IPS-18c (cell line): Measurements from ENCODE around the gene C4orf33.
"Not testable (repeated sequence)": the region's sequence is repeated elsewhere in the genome, so short reads cannot be mapped to it uniquely, and the experiment has no call there.

Experiments
- H3K4me3 ChIP-seq: 2 replicates; pipeline ENCODE4 v1.7.0; 2013; ENCODE audit warnings: low read depth, mild to moderate bottlenecking, low read length, moderate library complexity; ENCODE audit not compliant: insufficient read depth
- H3K9me3 ChIP-seq: one replicate; pipeline ENCODE4 v1.6.1; 2013; ENCODE audit warnings: mild to moderate bottlenecking, low read length, moderate library complexity; ENCODE audit not compliant: control insufficient read depth, insufficient read depth

C4orf33 gene

DNA sequence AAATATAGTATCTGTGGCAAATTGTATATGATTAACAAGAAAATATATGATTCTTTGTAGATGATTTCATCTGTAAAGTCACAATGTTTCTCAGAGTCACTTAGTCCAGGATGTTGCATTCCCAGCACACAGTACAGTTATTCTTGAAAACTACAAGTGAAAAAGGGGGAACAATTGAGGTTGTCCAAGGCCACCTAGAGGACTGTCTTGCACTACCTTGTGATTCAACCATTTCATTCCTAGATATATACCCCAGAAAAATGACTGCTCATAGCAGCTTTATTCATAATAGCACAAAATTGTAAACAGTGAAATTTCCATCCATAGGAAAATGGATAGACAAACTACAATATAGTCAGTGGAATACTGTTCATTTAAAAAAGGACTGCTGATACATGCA is 16.0 kb downstream of the C4orf33 start:
- Histone ChIP-seq H3K9me3 (no peaks in the 10 kb centered on the region), H3K4me3 (no peak overlapping the region)

DNA sequence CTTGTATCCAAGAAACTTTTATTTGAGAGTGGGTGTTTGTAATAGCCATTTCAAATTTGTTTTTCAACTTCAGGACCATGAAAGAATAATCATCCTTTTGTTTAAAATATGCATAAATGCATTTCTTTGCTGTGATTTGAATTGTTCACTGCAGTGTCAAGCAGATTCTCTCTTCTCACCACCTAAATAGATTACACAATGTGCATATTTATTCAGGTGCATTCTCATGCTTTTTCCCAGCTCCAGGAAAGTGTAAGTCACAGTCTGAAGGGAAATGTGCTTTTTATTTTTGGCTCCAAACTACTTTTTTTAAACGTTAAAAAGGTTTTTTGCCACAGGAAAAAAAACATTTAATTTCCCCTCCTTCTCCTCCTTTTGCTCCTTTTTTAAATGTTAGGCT is 17.5 kb downstream of the C4orf33 start:
- H3K4me3 ChIP-seq: no peak overlapping the region
- H3K9me3 ChIP-seq: peaks cover 4% of the 10 kb centered on the region

DNA sequence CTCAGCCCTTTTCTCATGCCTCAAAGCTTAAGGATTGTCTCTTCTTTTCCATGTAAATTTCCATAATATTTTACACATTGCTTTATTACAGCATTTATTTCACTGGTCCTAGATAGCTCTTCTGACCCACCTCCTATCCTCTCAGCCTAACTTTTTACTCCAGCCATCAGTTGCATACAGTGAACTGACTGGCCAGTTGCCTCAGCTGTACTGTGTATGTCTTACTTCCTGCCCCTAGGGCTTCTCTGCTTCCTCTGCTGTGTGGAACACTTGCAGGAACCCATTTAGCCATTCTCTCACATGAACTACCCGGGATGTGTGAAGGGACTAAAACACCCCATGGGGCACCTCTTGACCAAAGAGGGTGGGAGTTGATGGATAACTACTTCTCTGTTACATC is 18.0 kb downstream of the C4orf33 start:
- Histone ChIP-seq H3K4me3 (no peak overlapping the region), H3K9me3 (peaks cover 4% of the 10 kb centered on the region)

DNA sequence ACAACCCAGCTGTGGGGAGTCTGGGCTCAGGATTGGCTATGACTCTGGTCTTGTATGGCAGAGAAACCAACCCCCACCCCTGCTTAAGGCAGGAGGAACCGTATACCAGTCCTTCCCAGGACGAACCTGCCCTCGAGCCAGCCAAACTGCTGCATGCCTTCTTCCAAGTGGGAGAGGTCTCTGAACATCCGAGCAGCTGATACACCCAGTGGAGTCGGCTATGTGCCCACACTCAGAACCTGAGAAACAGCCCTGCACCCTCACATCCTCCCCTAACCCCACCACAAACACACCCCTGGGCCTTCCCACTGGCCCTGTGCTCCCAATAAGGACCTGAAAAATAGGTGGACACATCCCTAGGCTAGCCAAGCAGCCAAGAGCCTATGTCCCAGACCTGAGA is 21.8 kb downstream of the C4orf33 start:
- Histone ChIP-seq H3K4me3 (no peak overlapping the region), H3K9me3 (peaks cover 4% of the 10 kb centered on the region)

DNA sequence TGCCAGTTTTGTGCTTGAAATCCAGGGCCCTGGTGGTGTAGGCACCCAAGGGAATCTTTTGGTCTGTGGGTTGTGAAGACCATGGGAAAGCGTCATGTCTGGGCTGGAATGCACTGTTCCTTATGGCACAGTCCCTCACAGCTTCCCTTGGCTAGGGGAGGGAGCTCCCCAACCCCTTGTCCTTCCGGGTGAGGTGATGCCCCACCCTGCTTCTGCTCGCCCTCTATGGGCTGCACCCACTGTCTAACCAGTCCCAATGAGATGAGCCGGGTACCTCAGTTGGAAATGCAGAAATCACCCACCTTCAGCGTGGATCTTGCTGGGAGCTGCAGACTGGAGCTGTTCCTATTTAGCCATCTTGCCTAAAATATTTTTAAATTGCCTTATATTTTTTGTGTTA is 30.7 kb downstream of the C4orf33 start:
- H3K4me3 ChIP-seq, H3K9me3 ChIP-seq: not testable (repeated sequence)

DNA sequence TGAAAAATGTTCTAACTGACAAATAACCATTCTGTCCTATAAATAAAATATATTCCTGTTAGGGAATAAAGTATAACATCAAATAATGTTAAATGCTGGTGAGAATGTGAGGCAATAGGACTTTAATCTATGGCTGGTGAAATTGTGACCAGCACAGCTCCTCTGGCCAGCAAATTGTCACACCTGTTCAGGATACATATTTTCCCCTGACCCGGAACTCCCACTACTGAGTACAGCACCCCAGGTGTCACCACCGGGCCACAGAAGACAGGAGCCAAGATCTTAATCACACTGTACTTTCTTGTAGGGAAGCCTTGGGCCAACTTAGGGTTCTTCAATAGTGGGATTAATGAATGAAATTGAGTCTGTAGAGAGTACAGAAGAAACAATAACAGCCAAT is 33.2 kb downstream of the C4orf33 start:
- H3K4me3 ChIP-seq: no peak overlapping the region
- no peaks in the 10 kb centered on the region for H3K9me3 ChIP-seq

DNA sequence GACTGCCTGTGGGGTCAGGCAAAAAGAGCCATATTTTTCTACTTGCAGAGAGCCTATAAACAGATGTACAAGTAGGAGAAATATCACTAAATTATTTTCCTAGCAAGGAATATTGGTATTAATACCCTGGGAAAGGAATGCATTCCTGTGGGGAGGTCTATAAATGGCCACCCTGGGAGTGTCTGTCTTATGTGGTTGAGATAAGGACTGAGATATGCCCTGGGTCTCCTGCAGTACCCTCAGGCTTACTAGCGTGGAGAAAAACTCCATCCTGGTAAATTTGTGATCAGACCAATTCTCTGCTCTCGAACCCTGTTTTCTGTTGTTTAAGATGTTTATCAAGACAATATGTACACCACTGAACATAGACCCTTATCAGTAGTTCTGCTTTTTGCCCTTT is 35.4 kb downstream of the C4orf33 start:
- Histone ChIP-seq H3K9me3 (no peaks in the 10 kb centered on the region), H3K4me3 (no peak overlapping the region)

DNA sequence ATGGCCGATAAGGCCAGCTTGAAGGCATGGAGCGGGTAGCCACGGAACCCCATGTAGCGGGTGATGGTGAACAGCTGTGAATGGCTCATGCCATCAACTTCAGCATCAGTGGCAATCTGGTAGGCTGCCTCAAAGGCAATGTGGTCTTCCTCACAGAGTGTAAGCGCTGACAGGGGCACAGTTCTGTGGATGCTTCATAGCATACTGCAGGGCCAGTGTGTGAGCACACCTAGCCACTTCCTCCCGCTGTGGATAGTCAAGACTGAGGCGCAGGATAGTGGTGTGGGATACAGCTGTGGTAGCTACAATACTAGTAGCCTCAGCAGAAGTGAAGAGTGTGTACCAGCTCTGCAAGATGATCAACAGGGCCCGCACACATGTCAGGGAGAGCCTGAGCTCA is 40.5 kb downstream of the C4orf33 start:
- Histone ChIP-seq H3K9me3 (no peaks in the 10 kb centered on the region), H3K4me3 (no peak overlapping the region)

DNA sequence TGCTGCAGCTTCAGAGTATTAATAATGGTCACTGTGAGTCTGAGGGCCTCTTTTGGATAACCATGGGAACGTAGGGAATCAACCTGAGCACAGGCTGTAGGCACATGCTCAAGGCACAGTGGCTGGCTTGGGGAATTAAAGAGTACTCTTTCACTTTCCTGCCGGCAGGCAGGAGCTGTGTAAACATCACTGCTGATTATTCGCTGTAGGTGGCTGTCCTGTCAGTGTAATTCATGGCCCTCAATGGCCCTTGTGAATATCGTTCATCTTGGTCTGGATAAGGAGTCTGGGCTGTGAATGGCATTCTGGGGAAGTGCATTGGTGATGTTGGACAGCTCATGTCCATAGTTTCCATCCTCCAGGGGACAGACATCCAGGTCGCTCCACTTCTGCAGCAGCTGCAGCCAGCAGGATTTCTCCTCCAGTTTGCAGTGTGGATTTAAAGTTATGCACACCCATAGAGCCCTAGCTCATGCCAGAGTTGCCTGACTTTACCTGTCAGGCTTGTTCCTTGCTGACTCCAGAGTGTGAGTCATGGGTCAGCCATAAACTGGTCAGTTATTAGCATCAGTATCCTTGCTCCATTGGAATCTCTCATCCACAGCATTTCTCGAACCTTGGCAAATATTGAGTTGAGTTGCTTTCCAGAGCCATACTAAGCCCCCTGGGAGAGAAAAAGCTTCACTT is 43.0 kb downstream of the C4orf33 start:
- Histone ChIP-seq H3K4me3 (no peak overlapping the region), H3K9me3 (no peaks in the 10 kb centered on the region)

DNA sequence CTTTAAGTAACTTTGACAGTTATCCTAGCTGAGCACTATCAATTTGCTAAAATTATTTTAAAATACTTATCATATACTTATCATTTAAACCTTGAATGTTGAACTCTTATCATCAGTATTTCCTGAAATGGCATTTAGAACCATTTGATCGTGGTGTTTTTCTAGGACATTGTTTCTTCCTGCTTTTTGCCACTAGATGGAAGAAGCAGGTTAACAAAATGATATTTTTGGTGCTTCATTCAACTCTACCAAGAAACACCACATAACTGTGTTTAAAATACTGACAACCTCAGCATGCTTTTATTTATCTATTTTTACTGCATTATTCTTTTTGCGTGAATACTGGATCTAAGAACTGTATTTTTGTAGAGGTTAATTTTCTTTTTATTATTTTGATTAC is 44.6 kb downstream of the C4orf33 start:
- no peaks in the 10 kb centered on the region for H3K9me3 ChIP-seq

DNA sequence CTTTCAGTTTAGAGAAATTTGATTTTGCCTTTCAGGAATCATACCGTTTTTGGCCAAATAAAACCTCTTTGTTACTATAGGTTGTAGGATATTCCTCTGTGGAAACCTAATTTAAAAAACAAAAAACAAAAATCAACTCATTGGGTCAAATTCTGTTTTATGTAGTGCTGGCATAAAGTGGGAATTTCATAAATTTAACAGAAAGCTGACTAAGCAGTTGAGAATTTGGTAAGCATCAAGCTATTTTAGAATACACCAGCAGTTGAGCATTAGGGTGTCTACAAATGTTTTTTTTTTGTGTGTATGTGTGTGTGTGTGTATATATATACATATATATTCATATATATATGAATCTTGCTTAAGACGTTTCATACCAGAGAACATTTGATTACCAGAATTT is 47.4 kb downstream of the C4orf33 start:
- H3K9me3 ChIP-seq: no peaks in the 10 kb centered on the region
- H3K4me3 ChIP-seq: no peak overlapping the region

More for the DNA sequence above, 44.6 kb downstream of the C4orf33 start:
- no peak overlapping the region for H3K4me3 ChIP-seq

DNA sequence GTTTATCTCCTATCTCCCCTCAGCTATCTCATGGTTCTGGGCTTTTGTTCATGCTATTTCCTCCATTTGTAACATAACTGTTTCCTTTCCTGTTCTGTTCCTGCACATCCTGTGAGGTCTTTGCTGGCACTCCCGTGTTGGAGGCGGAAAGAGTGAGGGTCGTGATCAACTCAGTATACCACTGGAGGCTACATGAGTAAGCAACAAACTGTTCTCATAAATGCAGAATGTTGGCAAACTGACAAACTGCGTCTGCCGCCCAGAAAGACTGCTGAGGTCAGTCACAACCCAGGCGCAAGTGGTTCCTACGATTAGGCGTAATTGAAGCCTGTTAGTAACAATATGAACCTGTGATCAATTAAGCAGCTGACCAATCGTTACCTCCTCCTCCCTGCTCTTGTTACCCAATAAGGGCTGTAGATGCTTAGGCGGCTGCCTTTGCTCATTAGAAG is 48.8 kb downstream of the C4orf33 start:
- Histone ChIP-seq H3K4me3 (no peak overlapping the region), H3K9me3 (no peaks in the 10 kb centered on the region)

DNA sequence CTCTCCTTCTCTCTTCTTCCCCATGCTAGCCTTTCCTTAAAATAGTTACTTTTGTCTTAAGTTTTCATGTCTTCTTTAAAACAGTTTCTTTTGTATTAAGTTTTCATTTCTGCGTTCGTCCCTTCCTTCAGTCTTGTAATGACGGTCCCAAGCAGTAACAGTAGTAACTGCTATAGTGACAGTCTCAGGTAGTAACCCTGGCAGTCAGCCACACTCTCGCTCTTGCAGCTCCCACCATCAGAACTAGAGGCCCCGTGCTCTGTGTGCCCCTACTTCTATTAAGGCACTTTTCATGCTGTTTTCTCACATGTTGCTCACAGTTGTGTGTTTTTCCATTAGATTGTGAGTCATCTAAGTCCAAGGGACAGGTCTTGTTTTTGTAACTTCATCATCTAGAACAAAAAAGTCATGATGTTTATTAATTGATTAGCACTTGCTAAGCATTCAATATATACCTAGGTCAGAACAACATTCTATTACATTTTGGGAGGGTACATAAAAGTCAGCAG is 49.3 kb downstream of the C4orf33 start:
- Histone ChIP-seq H3K9me3 (no peaks in the 10 kb centered on the region), H3K4me3 (no peak overlapping the region)

DNA sequence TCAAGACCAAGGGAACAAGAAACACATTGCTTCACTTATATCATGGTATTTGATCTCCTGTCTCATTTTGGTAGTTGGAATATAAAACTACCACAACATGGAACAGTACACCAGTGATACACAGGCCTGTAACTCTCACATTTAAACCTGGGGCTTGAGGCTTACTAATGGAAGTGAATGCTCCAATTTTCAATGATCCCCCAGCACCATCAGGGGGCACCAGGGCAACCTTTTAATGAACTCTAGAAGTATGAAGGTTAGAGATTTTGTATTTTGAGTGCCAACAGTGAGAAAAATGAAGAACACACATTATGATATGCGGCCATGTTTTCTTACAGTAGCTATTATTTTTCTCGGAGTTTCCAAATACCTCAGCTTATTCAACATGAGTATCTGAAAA is 50.7 kb downstream of the C4orf33 start:
- Histone ChIP-seq H3K9me3 (no peaks in the 10 kb centered on the region), H3K4me3 (no peak overlapping the region)

DNA sequence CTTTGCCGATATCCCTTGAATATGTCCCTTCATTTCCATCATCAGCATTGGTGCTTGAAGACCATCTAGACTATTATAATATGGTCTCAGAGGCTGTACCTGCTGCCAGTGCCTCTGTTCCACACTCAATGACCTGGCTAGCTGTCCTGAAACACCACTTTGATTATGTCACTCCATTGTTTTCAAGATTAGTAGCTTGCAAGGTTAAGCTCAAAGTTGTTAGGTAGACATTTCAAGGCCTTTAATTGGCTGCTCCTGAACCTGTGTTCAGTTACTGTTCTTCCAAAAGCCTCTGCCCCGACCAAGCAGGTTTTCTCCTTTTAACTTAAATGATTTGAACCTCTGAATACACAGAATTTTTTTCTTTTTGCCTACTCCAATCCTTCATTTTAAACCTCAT is 52.9 kb downstream of the C4orf33 start:
- Histone ChIP-seq H3K4me3 (no peak overlapping the region), H3K9me3 (no peaks in the 10 kb centered on the region)

DNA sequence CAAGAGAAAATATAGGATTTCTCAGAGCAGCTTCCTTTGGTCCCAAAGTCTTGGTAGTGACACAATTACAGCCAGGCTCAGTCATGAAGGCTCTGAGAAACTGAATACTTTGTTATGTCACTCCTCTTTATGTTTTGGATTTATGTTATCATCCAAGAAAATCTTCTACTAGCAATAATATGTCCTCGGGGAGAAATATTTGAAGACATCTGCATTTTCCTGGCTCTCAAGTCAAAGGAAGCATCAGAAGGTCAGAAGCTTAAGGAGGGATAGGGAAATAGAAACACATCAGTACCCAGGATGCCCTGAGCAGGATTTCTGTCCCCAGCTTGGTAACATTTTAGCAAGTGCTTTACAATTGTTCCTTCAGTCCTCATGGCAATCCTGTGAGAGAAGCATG is 54.0 kb downstream of the C4orf33 start:
- no peaks in the 10 kb centered on the region for H3K9me3 ChIP-seq
- H3K4me3 ChIP-seq: no peak overlapping the region

DNA sequence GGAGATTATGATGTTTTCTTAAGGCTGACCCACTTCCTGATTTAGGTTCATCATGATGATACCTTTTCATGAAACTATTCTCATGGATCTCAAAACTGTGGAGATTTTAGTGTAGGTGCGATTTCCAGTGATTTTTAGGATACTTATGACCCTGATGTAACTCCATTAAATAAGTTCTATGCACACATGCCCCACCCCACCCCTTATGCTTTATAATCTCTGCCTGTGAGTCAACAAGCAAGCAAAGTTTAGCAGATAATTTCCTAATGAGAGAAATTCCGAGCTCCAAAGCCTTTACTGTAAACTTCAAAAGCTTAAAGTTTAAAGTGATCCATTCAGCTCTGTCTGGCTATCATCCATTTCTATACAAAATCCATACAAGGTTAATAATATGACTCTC is 56.4 kb downstream of the C4orf33 start:
- Histone ChIP-seq H3K9me3 (no peaks in the 10 kb centered on the region), H3K4me3 (no peak overlapping the region)

DNA sequence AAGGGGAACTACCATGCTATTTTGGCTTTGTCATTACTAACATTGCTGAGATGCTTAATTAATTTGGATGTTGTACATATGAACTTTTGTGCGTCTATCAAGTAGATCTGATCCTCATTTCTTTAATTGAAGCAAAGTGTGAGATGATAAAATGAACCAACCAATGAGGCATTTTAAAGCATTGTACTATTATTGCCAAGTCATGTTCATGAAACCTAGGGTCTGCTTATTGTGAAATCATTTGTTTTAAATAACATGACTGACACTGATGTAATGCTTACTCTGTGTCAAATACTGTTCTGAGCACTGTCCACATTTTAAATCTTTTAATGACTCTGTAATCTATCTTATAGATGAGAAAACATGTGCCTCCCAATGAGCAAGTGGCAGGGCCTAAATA is 57.7 kb downstream of the C4orf33 start:
- Histone ChIP-seq H3K9me3 (no peaks in the 10 kb centered on the region), H3K4me3 (no peak overlapping the region)

DNA sequence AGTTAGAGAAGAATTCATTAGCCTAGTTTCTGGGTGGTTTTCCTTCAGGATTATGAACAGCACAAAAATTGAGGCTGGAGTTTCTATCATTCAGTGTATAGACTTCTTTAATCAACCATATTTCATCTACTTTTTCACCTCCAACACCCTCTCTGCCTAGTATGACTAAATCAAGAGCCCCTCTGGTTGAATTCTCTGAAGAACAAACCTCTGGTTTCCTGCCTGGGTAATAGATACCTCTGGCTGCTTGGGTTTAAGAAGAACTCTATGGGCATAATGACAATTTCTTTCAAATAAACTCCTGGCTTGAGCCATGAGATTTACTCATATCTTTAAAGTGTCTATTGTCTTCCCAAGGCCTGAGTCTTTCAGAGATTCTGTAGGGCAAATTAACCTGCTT is 66.5 kb downstream of the C4orf33 start:
- H3K9me3 ChIP-seq: no peaks in the 10 kb centered on the region
- no peak overlapping the region for H3K4me3 ChIP-seq
